ENCODE measurements around the gene BMP6. TPM values are rescaled to one million over a fixed set of nuclear protein-coding genes. Genes with fewer than 3 reads are reported as not detected.

Gene BMP6
- total and polyA plus RNA-seq, 10 of the 15 experiments (the other 5 are each of a cell fraction or from before 2014, with no cell fraction given), result 0.02 to 0.15 (median 0.05) TPM; not detected in 5

- Histone ChIP-seq H2AFZ (ENCODE audit: control insufficient read depth, low read depth, low read length) (no peak overlapping the region), H3K9ac (ENCODE audit: control insufficient read depth, insufficient read depth, low read length) (no peak overlapping the region), H4K20me1 (ENCODE audit: control insufficient read depth, insufficient read depth) (no peaks in the 10 kb centered on the region), H3K4me2 (ENCODE audit: control insufficient read depth, insufficient read depth) (no peak overlapping the region), H3K36me3 (ENCODE audit: control insufficient read depth in 2 of 2, insufficient read depth in 2 of 2, low read length in 1 of 2) (peaks cover 18 to 46% of the 10 kb centered on the region in 2 experiments), H3K27ac (ENCODE audit: control insufficient read depth, insufficient read depth) (no peak overlapping the region), H3K9me3 (replicated peaks; ENCODE audit: control insufficient read depth, insufficient read depth, low read length) (no peaks in the 10 kb centered on the region), H3K79me2 (ENCODE audit: control insufficient read depth, insufficient read depth, low read length) (no peaks in the 10 kb centered on the region), H3K27me3 (replicated peaks in 1 of 2; ENCODE audit: control insufficient read depth in 2 of 2, insufficient read depth in 2 of 2, low read length in 1 of 2) (no peaks in the 10 kb centered on the region), H3K4me1 (ENCODE audit: control insufficient read depth, insufficient read depth, low read length) (no peaks in the 10 kb centered on the region), H3K4me3 (no peak overlapping the region)
- no TSS peak for BruUV-seq (replicated peaks)
- no peak for DNase-seq (ENCODE audit: low read depth, low spot score)
- no peak for FAIRE-seq
- SMC1A ChIA-PET (ENCODE audit: uncharacterized antibody, unreplicated experiment), result no interaction called here
- CTCF ChIA-PET, result no interaction called here
- no peak for TF ChIP-seq PAX8 (IDR thresholded peaks at IDR 0.05)
- TF ChIP-seq POLR2A (IDR thresholded peaks at IDR 0.05; ENCODE audit: low read depth, low read length), result peak; percentile 38; the same call in 1 of the 2 replicates
- POLR2A ChIA-PET, result no interaction called here
- RAD21 ChIA-PET (ENCODE audit: unreplicated experiment), result no interaction called here
- no peak for ATAC-seq
- 90% methylated on average over 8 of the region's 8 CpGs for WGBS (ENCODE audit: insufficient coverage, insufficient replicate concordance, low lambda C conversion rate, missing lambda C conversion rate)
- in situ Hi-C loops (cut with MboI) (no loop called here), intact Hi-C loops (cut with micrococcal nuclease; ENCODE audit: unreplicated experiment) (loop anchor here (5.0 kb wide), 1 partner anchor 335 kb away; no protein-coding TSS in a partner anchor)
Observed at GRCh38 chr6:7881765-7882500, 156.0 kb downstream of the BMP6 start.

DNA sequence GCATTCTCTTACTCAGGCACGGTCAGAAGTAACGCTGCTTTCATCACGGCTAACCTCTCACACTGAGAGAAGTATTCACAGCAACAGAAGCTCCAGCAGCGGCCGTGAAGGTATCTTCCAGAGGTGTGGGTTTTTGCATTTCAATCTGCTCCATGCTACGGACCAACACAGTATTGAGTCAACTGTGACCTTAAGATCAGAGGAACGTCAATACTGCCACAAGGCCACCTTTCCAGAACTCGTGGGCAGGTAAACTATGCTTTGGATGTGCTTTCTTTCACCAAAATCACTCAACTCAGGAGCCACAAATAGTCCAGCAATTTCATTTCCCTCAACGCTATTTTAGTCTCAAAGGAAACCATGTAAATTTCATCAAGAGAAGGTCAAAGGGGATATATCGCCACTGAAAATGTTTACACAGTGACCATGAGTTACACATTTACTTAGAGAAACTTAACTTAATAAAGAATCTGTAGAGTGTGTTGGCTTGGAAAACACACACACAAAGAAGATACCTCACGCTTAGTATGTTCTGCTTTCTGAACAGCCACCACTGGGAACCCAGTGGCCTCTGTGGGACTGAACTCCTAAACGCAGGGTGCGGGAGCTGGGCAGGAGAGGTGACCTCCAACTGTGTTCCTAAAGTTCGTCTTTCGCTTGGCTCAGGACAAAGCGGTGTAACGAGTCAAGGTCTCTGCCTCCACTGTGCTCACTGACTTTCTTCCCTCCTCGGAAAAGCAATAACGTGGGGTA is 156.8 kb downstream of the BMP6 start:
- no peaks in the 10 kb centered on the region for H3K79me2 ChIP-seq (ENCODE audit: control insufficient read depth, insufficient read depth, low read length)
- H3K36me3 ChIP-seq (ENCODE audit: control insufficient read depth in 2 of 2, insufficient read depth in 2 of 2, low read length in 1 of 2), result peaks cover 23 to 50% of the 10 kb centered on the region in 2 experiments
- no peak overlapping the region for H3K9ac ChIP-seq (ENCODE audit: control insufficient read depth, insufficient read depth, low read length)
- in situ Hi-C loops (cut with MboI), result no loop called here
- H3K4me1 ChIP-seq (ENCODE audit: control insufficient read depth, insufficient read depth, low read length), result no peaks in the 10 kb centered on the region
- POLR2A ChIA-PET, result no interaction called here
- CTCF ChIA-PET, result no interaction called here
- WGBS (ENCODE audit: insufficient coverage, insufficient replicate concordance, low lambda C conversion rate, missing lambda C conversion rate), result 88% methylated on average over 19 of the region's 19 CpGs
- no peak overlapping the region for H3K27ac ChIP-seq (ENCODE audit: control insufficient read depth, insufficient read depth)
- DNase-seq (ENCODE audit: low read depth, low spot score) (no peak), ATAC-seq (no peak), FAIRE-seq (no peak)
- no peaks in the 10 kb centered on the region for H4K20me1 ChIP-seq (ENCODE audit: control insufficient read depth, insufficient read depth)
- intact Hi-C loops (cut with micrococcal nuclease; ENCODE audit: unreplicated experiment), result loop anchor here (5.0 kb wide), 1 partner anchor 335 kb away; no protein-coding TSS in a partner anchor
- no peak overlapping the region for H3K4me3 ChIP-seq
- RAD21 ChIA-PET (ENCODE audit: unreplicated experiment), result no interaction called here
- H3K4me2 ChIP-seq (ENCODE audit: control insufficient read depth, insufficient read depth), result no peak overlapping the region
- no peaks in the 10 kb centered on the region for H3K9me3 ChIP-seq (replicated peaks; ENCODE audit: control insufficient read depth, insufficient read depth, low read length)
- TSS peak; percentile 61 for BruUV-seq (replicated peaks)
- H3K27me3 ChIP-seq (replicated peaks in 1 of 2; ENCODE audit: control insufficient read depth in 2 of 2, insufficient read depth in 2 of 2, low read length in 1 of 2), result no peaks in the 10 kb centered on the region
- no peak overlapping the region for H2AFZ ChIP-seq (ENCODE audit: control insufficient read depth, low read depth, low read length)
- SMC1A ChIA-PET (ENCODE audit: uncharacterized antibody, unreplicated experiment), result no interaction called here
- TF ChIP-seq SRF (IDR thresholded peaks at IDR 0.05; ENCODE audit: low read depth in 2 of 2, low read length in 2 of 2) (no peak), SMAD1 (IDR thresholded peaks at IDR 0.05; ENCODE audit: low read depth, partially characterized antibody) (no peak), RUNX3 (IDR thresholded peaks at IDR 0.05; ENCODE audit: low read length) (no peak), BCLAF1 (IDR thresholded peaks at IDR 0.05) (no peak), STAT3 (IDR thresholded peaks at IDR 0.05; ENCODE audit: low read depth, low read length) (no peak), KLF5 (IDR thresholded peaks at IDR 0.05; ENCODE audit: partially characterized antibody) (no peak), BCL11A (IDR thresholded peaks at IDR 0.05; ENCODE audit: low read depth, low read length) (no peak)
- TF ChIP-seq, protein P1, sequence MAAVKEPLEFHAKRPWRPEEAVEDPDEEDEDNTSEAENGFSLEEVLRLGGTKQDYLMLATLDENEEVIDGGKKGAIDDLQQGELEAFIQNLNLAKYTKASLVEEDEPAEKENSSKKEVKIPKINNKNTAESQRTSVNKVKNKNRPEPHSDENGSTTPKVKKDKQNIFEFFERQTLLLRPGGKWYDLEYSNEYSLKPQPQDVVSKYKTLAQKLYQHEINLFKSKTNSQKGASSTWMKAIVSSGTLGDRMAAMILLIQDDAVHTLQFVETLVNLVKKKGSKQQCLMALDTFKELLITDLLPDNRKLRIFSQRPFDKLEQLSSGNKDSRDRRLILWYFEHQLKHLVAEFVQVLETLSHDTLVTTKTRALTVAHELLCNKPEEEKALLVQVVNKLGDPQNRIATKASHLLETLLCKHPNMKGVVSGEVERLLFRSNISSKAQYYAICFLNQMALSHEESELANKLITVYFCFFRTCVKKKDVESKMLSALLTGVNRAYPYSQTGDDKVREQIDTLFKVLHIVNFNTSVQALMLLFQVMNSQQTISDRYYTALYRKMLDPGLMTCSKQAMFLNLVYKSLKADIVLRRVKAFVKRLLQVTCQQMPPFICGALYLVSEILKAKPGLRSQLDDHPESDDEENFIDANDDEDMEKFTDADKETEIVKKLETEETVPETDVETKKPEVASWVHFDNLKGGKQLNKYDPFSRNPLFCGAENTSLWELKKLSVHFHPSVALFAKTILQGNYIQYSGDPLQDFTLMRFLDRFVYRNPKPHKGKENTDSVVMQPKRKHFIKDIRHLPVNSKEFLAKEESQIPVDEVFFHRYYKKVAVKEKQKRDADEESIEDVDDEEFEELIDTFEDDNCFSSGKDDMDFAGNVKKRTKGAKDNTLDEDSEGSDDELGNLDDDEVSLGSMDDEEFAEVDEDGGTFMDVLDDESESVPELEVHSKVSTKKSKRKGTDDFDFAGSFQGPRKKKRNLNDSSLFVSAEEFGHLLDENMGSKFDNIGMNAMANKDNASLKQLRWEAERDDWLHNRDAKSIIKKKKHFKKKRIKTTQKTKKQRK (IDR thresholded peaks at IDR 0.05; ENCODE audit: low read depth, low read length), result no peak
